Aorta (tissue), 5 donors: ENCODE data around the gene CSTF1. TPM values are rescaled to one million over a fixed set of nuclear protein-coding genes. Genes with fewer than 3 reads are reported as not detected.

Experiments
- ATAC-seq: fragments of 200-7000 bp; cut with Tn5 transposase; one replicate; pipeline ENCODE4 v1.9.1; 2022; ENCODE audit warnings: moderate library complexity; ENCODE audit not compliant: low FRiP score
- DNase-seq, 2 donors: peaks; one replicate each; pipeline ENCODE4 v3.0.0-alpha.2; 2020
- H3K27ac ChIP-seq, 2 donors: one replicate each; pipeline ENCODE4 v1.5.1; 2013; ENCODE audit warnings: low read length in 2 of 2, mild to moderate bottlenecking in 2 of 2, moderate library complexity in 2 of 2, control low read depth in 1 of 2, inconsistent platforms in 1 of 2, low read depth in 1 of 2
- H3K27me3 ChIP-seq, 2 donors: one replicate each; pipeline ENCODE4 v1.6.1; 2013; ENCODE audit warnings: control low read depth in 1 of 2, low read length in 1 of 2, mild to moderate bottlenecking in 1 of 2, moderate library complexity in 1 of 2; ENCODE audit not compliant: insufficient read depth in 2 of 2, control insufficient read depth in 1 of 2
- H3K36me3 ChIP-seq, 2 donors: one replicate each; pipeline ENCODE4 v1.6.1; 2013; ENCODE audit warnings: control low read depth in 1 of 2, low read length in 1 of 2, mild to moderate bottlenecking in 1 of 2; ENCODE audit not compliant: insufficient read depth in 2 of 2, control insufficient read depth in 1 of 2
- H3K4me1 ChIP-seq, 2 donors: one replicate each; pipeline ENCODE4 v1.6.1; 2013; ENCODE audit warnings: low read length in 2 of 2, control low read depth in 1 of 2, mild to moderate bottlenecking in 1 of 2, moderate library complexity in 1 of 2; ENCODE audit not compliant: insufficient read depth in 2 of 2, control insufficient read depth in 1 of 2
- H3K4me3 ChIP-seq, 2 donors: one replicate each; pipeline ENCODE4 v1.5.1; 2013; ENCODE audit warnings: low read length in 2 of 2, control low read depth in 1 of 2, mild to moderate bottlenecking in 1 of 2
- H3K9me3 ChIP-seq: one replicate; pipeline ENCODE4 v1.6.1; 2013; ENCODE audit warnings: mild to moderate bottlenecking, low read length; ENCODE audit not compliant: control insufficient read depth
- WGBS, 2 donors: extraction: QIAGEN DNeasy Blood & Tissue Kit; methylation state at CpG; one replicate each; pipeline ENCODE4 v1.1.7; 2013; 5-methylcytosine and 5-hydroxymethylcytosine counted together
- intact Hi-C, 2 donors: fragments of 100-400 bp; cut with DNase I; formaldehyde crosslinking; loops; one replicate each; pipeline versions ENCODE4 v1.14.2 to v1.15.0; 2022
- polyA plus RNA-seq, 2 donors: library from polyadenylated mRNA; stranded (reverse); fragments of 200-250 nt; gene quantifications; one replicate each; pipeline ENCODE4 v1.2.3, GENCODE V29; 2013
- total RNA-seq, 2 donors: library from RNA; stranded (reverse); fragmentation: NEBNext Ultra II Directional; extraction: Animal tissue kit (Norgen Biotek cat#: 25700); gene quantifications; one replicate each; pipeline ENCODE4 v1.2.1, GENCODE V29; 2021
- donor health status: healthy with polysubstance abuse.
- donor health status: Bipolar disorder and iron deficiency.
- donor health status: DM: no; HTN: no; CAD: no.
- donor health status: DM: no; HTN: no; CAD: no.
- donor health status: DM: yes; HTN: yes; CAD: no.

The CSTF1 gene
- total and polyA plus RNA-seq, 4 donors: 6.5 to 21.7 (median 14.0) TPM

- H3K9me3 ChIP-seq: no peaks in the 10 kb centered on the region
- intact Hi-C loops: no loop called here
- no peak overlapping the region for H3K4me3 ChIP-seq
- H3K4me1 ChIP-seq: no peaks in the 10 kb centered on the region
- 78 to 83% methylated on average over 3 of the region's 3 CpGs for WGBS, 2 donors
- DNase-seq (no peak), ATAC-seq (no peak)
- H3K36me3 ChIP-seq: no peaks in the 10 kb centered on the region
- no peaks in the 10 kb centered on the region for H3K27me3 ChIP-seq
- H3K27ac ChIP-seq: no peak overlapping the region
Observed at GRCh38 chr20:56431471-56431870, 39.0 kb downstream of the CSTF1 start.

GRCh38 chr20:56433221-56433879 lies 40.9 kb downstream of the CSTF1 start:
- ATAC-seq (no peak), DNase-seq (no peak)
- Histone ChIP-seq H3K4me3 (no peak overlapping the region), H3K4me1 (no peaks in the 10 kb centered on the region), H3K36me3 (no peaks in the 10 kb centered on the region), H3K9me3 (no peaks in the 10 kb centered on the region), H3K27ac (no peak overlapping the region), H3K27me3 (no peaks in the 10 kb centered on the region)
- intact Hi-C loops: no loop called here
- 65 to 71% methylated on average over 3 of the region's 3 CpGs for WGBS, 2 donors

- H3K4me3 ChIP-seq: no peak overlapping the region
- no peaks in the 10 kb centered on the region for H3K27me3 ChIP-seq
- WGBS, 2 donors: 41 to 42% methylated on average over 6 of the region's 6 CpGs
- H3K4me1 ChIP-seq: no peaks in the 10 kb centered on the region
- DNase-seq: no peak
- no peaks in the 10 kb centered on the region for H3K36me3 ChIP-seq
- H3K27ac ChIP-seq: no peak overlapping the region
- ATAC-seq: no peak
- intact Hi-C loops: no loop called here
- H3K9me3 ChIP-seq: no peaks in the 10 kb centered on the region
Observed at GRCh38 chr20:56433880-56434255, 41.4 kb downstream of the CSTF1 start.

DNA sequence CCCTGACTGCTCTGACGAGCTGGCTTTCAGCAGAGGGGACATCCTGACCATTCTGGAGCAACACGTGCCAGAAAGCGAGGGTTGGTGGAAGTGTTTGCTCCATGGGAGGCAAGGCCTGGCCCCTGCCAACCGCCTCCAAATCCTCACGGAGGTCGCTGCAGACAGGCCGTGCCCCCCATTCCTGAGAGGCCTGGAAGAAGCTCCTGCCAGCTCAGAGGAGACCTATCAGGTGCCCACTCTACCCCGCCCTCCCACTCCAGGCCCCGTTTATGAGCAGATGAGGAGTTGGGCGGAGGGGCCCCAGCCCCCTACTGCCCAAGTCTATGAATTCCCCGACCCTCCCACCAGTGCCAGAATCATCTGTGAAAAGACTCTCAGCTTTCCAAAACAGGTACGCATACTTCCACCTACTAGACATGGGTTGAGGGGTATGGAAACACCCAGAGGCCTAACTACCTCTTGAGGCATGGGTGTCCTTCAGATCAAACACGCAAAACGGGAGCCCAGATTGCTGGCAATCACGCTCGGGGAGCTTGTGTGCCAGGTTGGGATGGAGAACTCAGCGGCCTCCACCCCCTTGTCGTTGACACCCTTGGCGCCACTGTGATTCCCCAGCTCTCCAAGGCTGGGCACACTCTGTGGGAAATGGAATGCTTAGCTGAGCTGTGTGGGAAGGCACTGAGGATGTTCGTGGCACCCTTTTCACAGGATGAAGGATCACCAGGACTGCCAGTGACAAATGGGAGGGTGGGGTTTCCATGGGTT lies 44.9 kb downstream of the CSTF1 start:
- Histone ChIP-seq H3K27ac (no peak overlapping the region), H3K9me3 (no peaks in the 10 kb centered on the region), H3K4me3 (no peak overlapping the region), H3K27me3 (no peaks in the 10 kb centered on the region), H3K36me3 (no peaks in the 10 kb centered on the region), H3K4me1 (no peaks in the 10 kb centered on the region)
- 84 to 87% methylated on average over 20 of the region's 20 CpGs for WGBS, 2 donors
- DNase-seq (no peak), ATAC-seq (no peak)
- intact Hi-C loops: no loop called here

- H3K4me3 ChIP-seq: no peak overlapping the region
- no peaks in the 10 kb centered on the region for H3K27me3 ChIP-seq
- H3K9me3 ChIP-seq: no peaks in the 10 kb centered on the region
- no peaks in the 10 kb centered on the region for H3K36me3 ChIP-seq
- H3K4me1 ChIP-seq: no peaks in the 10 kb centered on the region
- ATAC-seq (no peak), DNase-seq (no peak)
- WGBS, 2 donors: 91 to 97% methylated on average over 4 of the region's 4 CpGs
- no peak overlapping the region for H3K27ac ChIP-seq
- intact Hi-C loops: no loop called here
Observed at GRCh38 chr20:56438284-56438683, 45.8 kb downstream of the CSTF1 start.

GRCh38 chr20:56439771-56440291 lies 47.4 kb downstream of the CSTF1 start:
- Histone ChIP-seq H3K27me3 (no peaks in the 10 kb centered on the region), H3K9me3 (no peaks in the 10 kb centered on the region), H3K36me3 (no peaks in the 10 kb centered on the region), H3K4me1 (no peaks in the 10 kb centered on the region), H3K27ac (no peak overlapping the region), H3K4me3 (no peak overlapping the region)
- 30 to 36% methylated on average over 5 of the region's 5 CpGs for WGBS, 2 donors
- intact Hi-C loops: no loop called here
- DNase-seq: no peak
- no peak for ATAC-seq

- Histone ChIP-seq H3K27ac (no peak overlapping the region), H3K4me3 (no peak overlapping the region), H3K36me3 (no peaks in the 10 kb centered on the region), H3K27me3 (no peaks in the 10 kb centered on the region), H3K4me1 (no peaks in the 10 kb centered on the region), H3K9me3 (no peaks in the 10 kb centered on the region)
- WGBS, 2 donors: 82 to 89% methylated on average over 4 of the region's 4 CpGs
- no peak for ATAC-seq
- intact Hi-C loops: no loop called here
- DNase-seq: no peak
Observed at GRCh38 chr20:56440346-56441007, 48.0 kb downstream of the CSTF1 start.

GRCh38 chr20:56442389-56443365 lies 50.2 kb downstream of the CSTF1 start:
- ATAC-seq (no peak), DNase-seq (no peak)
- no peak overlapping the region for H3K4me3 ChIP-seq
- intact Hi-C loops: no loop called here
- H3K9me3 ChIP-seq: no peaks in the 10 kb centered on the region
- H3K4me1 ChIP-seq: no peaks in the 10 kb centered on the region
- no peak overlapping the region for H3K27ac ChIP-seq
- no peaks in the 10 kb centered on the region for H3K36me3 ChIP-seq
- 88 to 91% methylated on average over 16 to 17 of the region's 17 CpGs for WGBS, 2 donors
- no peaks in the 10 kb centered on the region for H3K27me3 ChIP-seq
